ENCODE measurements around the gene CFAP157.

CFAP157 gene

DNA sequence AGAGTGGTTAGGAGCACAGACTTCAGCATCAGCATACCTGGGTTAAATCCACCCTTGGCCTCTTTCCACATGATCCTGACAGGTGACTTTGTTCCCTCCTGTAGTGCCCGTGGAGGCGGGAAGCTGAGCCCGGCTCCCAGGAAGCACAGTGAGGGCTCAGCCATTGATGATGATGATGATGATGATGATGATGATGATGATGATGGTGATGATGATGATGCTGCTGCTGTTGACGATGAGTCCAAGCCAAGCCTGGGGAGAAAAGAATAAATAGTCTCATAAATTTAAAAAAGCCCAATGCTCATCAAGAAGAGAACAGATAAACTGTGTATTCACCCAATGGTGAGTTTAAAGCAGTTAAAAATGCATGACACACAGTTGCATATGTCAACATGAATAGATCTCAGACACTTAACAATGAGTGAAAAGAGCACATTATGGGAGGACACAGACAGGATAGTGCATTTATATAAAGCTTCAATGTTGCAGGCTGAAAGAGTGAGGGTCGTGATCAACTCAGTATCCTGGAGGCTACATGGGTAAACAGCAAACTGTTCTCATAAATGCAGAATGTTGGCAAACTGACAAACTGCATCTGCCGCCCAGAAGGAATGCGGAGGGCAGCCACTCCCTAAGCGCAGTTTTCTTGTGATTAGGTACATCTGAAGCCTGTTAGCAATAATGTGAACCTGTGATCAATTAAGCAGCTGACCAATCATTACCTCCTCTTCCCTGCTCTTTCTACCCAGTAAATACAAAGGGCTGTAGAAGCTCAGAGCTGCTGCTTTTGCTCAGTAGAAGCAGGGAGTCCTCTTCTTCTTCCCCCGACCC is 11.7 kb upstream of the CFAP157 start:
- H3K27ac ChIP-seq (ENCODE audit: low read length), result no peak overlapping the region
- no peak overlapping the region for H3K4me3 ChIP-seq (ENCODE audit: low read length)
- H3K27me3 ChIP-seq (ENCODE audit: control insufficient read depth, insufficient read depth, low read length), result no peaks in the 10 kb centered on the region
- H3K4me1 ChIP-seq (ENCODE audit: control insufficient read depth, low read depth, low read length), result no peaks in the 10 kb centered on the region
- no peak overlapping the region for H3K9ac ChIP-seq (ENCODE audit: low read length)
- no peaks in the 10 kb centered on the region for H3K9me3 ChIP-seq (ENCODE audit: control insufficient read depth, low read depth, low read length)
- no peaks in the 10 kb centered on the region for H3K36me3 ChIP-seq (ENCODE audit: control insufficient read depth, low read depth, low read length)

- Histone ChIP-seq H3K36me3 (ENCODE audit: control insufficient read depth, low read depth, low read length) (no peaks in the 10 kb centered on the region), H3K9ac (ENCODE audit: low read length) (no peak overlapping the region), H3K27ac (ENCODE audit: low read length) (no peak overlapping the region), H3K4me3 (ENCODE audit: low read length) (no peak overlapping the region), H3K9me3 (ENCODE audit: control insufficient read depth, low read depth, low read length) (no peaks in the 10 kb centered on the region), H3K4me1 (ENCODE audit: control insufficient read depth, low read depth, low read length) (no peaks in the 10 kb centered on the region), H3K27me3 (ENCODE audit: control insufficient read depth, insufficient read depth, low read length) (no peaks in the 10 kb centered on the region)
These were observed 9.2 kb upstream of the CFAP157 start for GRCh38 chr9:127697575-127697974.

- H3K27ac ChIP-seq (ENCODE audit: low read length), result no peak overlapping the region
- H3K9ac ChIP-seq (ENCODE audit: low read length), result no peak overlapping the region
- H3K4me3 ChIP-seq (ENCODE audit: low read length), result no peak overlapping the region
- H3K4me1 ChIP-seq (ENCODE audit: control insufficient read depth, low read depth, low read length), result no peaks in the 10 kb centered on the region
- no peaks in the 10 kb centered on the region for H3K36me3 ChIP-seq (ENCODE audit: control insufficient read depth, low read depth, low read length)
- no peaks in the 10 kb centered on the region for H3K27me3 ChIP-seq (ENCODE audit: control insufficient read depth, insufficient read depth, low read length)
- H3K9me3 ChIP-seq (ENCODE audit: control insufficient read depth, low read depth, low read length), result no peaks in the 10 kb centered on the region
These were observed 8.4 kb upstream of the CFAP157 start for GRCh38 chr9:127698386-127698785.

DNA sequence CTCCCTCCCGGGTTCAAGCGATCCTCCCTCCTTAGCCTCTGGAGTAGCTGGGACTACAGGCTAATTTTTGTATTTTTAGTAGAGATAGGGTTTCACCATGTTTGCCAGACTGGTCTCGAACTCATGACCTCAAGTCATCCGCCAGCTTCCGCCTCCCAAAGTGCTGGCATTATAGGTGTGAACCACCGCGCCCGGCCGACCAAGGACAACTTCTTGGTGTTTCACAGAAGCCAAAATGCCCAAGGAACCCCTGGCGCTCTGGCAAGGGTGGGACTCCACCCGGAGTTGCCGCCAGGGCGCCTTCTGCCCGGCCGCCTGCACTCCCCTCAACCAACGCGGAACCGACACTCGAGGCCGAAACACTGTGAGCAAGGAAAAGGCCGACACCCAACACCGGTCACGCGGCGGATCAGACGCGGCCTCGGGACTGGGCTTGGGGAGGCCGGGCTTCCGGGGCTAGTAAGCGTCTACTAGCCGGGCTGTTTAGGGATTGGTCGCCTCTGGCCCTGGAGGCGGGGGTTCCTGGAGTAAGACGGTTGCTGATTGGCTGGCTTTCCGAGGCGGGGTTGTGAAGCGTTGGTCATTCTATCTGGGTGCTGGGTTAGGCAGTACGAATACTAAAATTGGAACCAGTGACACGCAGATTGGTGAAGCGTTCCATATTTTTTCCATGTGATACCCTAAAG is 7.7 kb upstream of the CFAP157 start:
- H3K27ac ChIP-seq (ENCODE audit: low read length), result no peak overlapping the region
- peak overlapping the region; percentile 52 for H3K4me3 ChIP-seq (ENCODE audit: low read length)
- no peaks in the 10 kb centered on the region for H3K36me3 ChIP-seq (ENCODE audit: control insufficient read depth, low read depth, low read length)
- H3K9me3 ChIP-seq (ENCODE audit: control insufficient read depth, low read depth, low read length), result no peaks in the 10 kb centered on the region
- no peaks in the 10 kb centered on the region for H3K27me3 ChIP-seq (ENCODE audit: control insufficient read depth, insufficient read depth, low read length)
- H3K4me1 ChIP-seq (ENCODE audit: control insufficient read depth, low read depth, low read length), result no peaks in the 10 kb centered on the region
- H3K9ac ChIP-seq (ENCODE audit: low read length), result peak overlapping the region; percentile 16

GRCh38 chr9:127700140-127700539 is 6.6 kb upstream of the CFAP157 start:
- no peaks in the 10 kb centered on the region for H3K9me3 ChIP-seq (ENCODE audit: control insufficient read depth, low read depth, low read length)
- H3K27me3 ChIP-seq (ENCODE audit: control insufficient read depth, insufficient read depth, low read length), result no peaks in the 10 kb centered on the region
- H3K4me1 ChIP-seq (ENCODE audit: control insufficient read depth, low read depth, low read length), result no peaks in the 10 kb centered on the region
- no peak overlapping the region for H3K27ac ChIP-seq (ENCODE audit: low read length)
- H3K36me3 ChIP-seq (ENCODE audit: control insufficient read depth, low read depth, low read length), result no peaks in the 10 kb centered on the region
- no peak overlapping the region for H3K9ac ChIP-seq (ENCODE audit: low read length)
- H3K4me3 ChIP-seq (ENCODE audit: low read length), result no peak overlapping the region

GRCh38 chr9:127700594-127701255 is 6.1 kb upstream of the CFAP157 start:
- Histone ChIP-seq H3K27ac (ENCODE audit: low read length) (no peak overlapping the region), H3K4me1 (ENCODE audit: control insufficient read depth, low read depth, low read length) (no peaks in the 10 kb centered on the region), H3K4me3 (ENCODE audit: low read length) (no peak overlapping the region), H3K9ac (ENCODE audit: low read length) (no peak overlapping the region), H3K36me3 (ENCODE audit: control insufficient read depth, low read depth, low read length) (no peaks in the 10 kb centered on the region), H3K9me3 (ENCODE audit: control insufficient read depth, low read depth, low read length) (no peaks in the 10 kb centered on the region), H3K27me3 (ENCODE audit: control insufficient read depth, insufficient read depth, low read length) (no peaks in the 10 kb centered on the region)

DNA sequence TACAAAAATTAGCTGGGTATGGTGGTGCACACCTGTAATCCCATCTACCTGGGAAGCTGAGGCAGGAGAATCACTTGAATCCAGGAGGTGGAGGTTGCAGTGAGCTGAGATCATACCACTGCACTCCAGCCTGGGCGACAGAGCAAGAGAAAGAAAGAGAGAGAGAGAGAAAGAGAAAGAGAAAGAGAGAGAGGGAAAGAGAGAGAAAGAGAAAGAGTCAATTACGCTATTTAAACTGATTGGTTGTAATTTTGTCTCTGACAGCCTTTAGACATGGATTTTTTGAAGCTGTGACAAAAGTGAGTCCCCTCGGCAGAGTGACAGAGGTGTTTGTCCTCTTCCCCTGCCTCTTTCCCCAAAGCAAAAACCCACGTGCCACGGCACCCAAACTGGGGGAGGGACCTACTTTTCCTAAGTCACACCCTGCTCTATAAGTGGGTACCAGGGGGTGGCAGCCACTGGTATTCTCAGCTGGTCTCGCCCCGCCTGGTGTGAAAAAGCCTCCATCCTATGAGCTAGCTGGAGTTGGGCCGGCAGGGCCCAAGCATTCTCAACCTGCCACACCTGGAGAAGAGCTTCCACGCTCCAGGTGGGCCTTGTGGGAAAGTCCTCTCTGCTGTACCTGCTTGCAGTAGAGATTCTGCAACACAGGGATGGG is 3.4 kb upstream of the CFAP157 start:
- Histone ChIP-seq H3K9me3 (ENCODE audit: control insufficient read depth, low read depth, low read length) (no peaks in the 10 kb centered on the region), H3K4me1 (ENCODE audit: control insufficient read depth, low read depth, low read length) (no peaks in the 10 kb centered on the region), H3K27me3 (ENCODE audit: control insufficient read depth, insufficient read depth, low read length) (no peaks in the 10 kb centered on the region), H3K4me3 (ENCODE audit: low read length) (no peak overlapping the region), H3K9ac (ENCODE audit: low read length) (no peak overlapping the region), H3K27ac (ENCODE audit: low read length) (no peak overlapping the region), H3K36me3 (ENCODE audit: control insufficient read depth, low read depth, low read length) (no peaks in the 10 kb centered on the region)

- no peak overlapping the region for H3K27ac ChIP-seq (ENCODE audit: low read length)
- no peaks in the 10 kb centered on the region for H3K4me1 ChIP-seq (ENCODE audit: control insufficient read depth, low read depth, low read length)
- no peaks in the 10 kb centered on the region for H3K9me3 ChIP-seq (ENCODE audit: control insufficient read depth, low read depth, low read length)
- no peak overlapping the region for H3K4me3 ChIP-seq (ENCODE audit: low read length)
- no peaks in the 10 kb centered on the region for H3K36me3 ChIP-seq (ENCODE audit: control insufficient read depth, low read depth, low read length)
- no peaks in the 10 kb centered on the region for H3K27me3 ChIP-seq (ENCODE audit: control insufficient read depth, insufficient read depth, low read length)
- H3K9ac ChIP-seq (ENCODE audit: low read length), result no peak overlapping the region
These were observed 1.0 kb upstream of the CFAP157 start for GRCh38 chr9:127705577-127706379.

GRCh38 chr9:127707766-127708165 is 978 bp downstream of the CFAP157 start:
- Histone ChIP-seq H3K9me3 (ENCODE audit: control insufficient read depth, low read depth, low read length) (no peaks in the 10 kb centered on the region), H3K27ac (ENCODE audit: low read length) (no peak overlapping the region), H3K9ac (ENCODE audit: low read length) (no peak overlapping the region), H3K4me1 (ENCODE audit: control insufficient read depth, low read depth, low read length) (no peaks in the 10 kb centered on the region), H3K4me3 (ENCODE audit: low read length) (no peak overlapping the region), H3K27me3 (ENCODE audit: control insufficient read depth, insufficient read depth, low read length) (no peaks in the 10 kb centered on the region), H3K36me3 (ENCODE audit: control insufficient read depth, low read depth, low read length) (no peaks in the 10 kb centered on the region)

DNA sequence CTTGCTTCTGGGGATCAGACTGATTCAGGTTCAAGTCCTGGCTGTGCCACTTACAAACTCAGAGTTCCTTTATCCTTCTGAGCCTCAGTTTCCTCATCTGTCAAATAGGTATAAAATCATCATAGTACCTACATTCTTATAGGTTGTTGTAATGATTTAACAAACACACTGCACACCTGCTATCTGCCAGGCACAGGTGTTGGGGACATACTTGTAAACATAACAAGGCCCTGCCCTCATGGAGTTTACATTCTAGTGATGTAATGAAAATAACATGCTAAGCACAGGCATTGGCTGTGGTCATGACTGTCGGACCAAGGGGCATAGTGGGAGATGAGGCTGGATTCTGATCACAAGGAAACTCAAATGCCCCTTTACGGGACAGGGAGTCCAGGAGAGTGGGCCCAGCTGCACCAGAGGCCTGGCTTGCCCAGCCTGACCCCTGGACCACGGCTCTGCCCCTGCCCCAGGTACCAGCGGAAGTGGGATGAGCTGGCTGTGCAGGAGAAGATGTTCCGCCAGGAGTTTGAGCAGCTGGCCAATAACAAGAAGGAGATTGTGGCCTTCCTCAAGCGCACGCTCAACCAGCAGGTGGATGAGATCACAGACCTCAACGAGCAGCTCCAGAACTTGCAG is 2.3 kb downstream of the CFAP157 start:
- no peak overlapping the region for H3K4me3 ChIP-seq (ENCODE audit: low read length)
- no peak overlapping the region for H3K9ac ChIP-seq (ENCODE audit: low read length)
- H3K27ac ChIP-seq (ENCODE audit: low read length), result no peak overlapping the region
- H3K36me3 ChIP-seq (ENCODE audit: control insufficient read depth, low read depth, low read length), result no peaks in the 10 kb centered on the region
- no peaks in the 10 kb centered on the region for H3K9me3 ChIP-seq (ENCODE audit: control insufficient read depth, low read depth, low read length)
- no peaks in the 10 kb centered on the region for H3K4me1 ChIP-seq (ENCODE audit: control insufficient read depth, low read depth, low read length)
- no peaks in the 10 kb centered on the region for H3K27me3 ChIP-seq (ENCODE audit: control insufficient read depth, insufficient read depth, low read length)

All from iPS-18a (cell line).